Thymus (tissue), 11 donors: ENCODE measurements around the gene WDR37. TPM values are rescaled to one million over a fixed set of nuclear protein-coding genes. Genes with fewer than 3 reads are reported as not detected.

ENCODE experiments used
- DNase-seq, 9 donors: peaks; one replicate each; pipeline ENCODE4 v3.0.0-alpha.2; 2013; ENCODE audit warnings: low spot score in 9 of 9, low read depth in 6 of 9, missing footprints in 1 of 9
- H3K27ac ChIP-seq, 2 donors: one replicate each; pipeline ENCODE4 v1.5.1; 2013; ENCODE audit warnings: control low read depth in 1 of 2, low read depth in 1 of 2, low read length in 1 of 2, mild to moderate bottlenecking in 1 of 2, moderate library complexity in 1 of 2
- H3K27me3 ChIP-seq, 2 donors: one replicate each; pipeline ENCODE4 v1.5.1; 2013; ENCODE audit warnings: low read length in 1 of 2; ENCODE audit not compliant: control insufficient read depth in 2 of 2, insufficient read depth in 1 of 2
- H3K36me3 ChIP-seq, 2 donors: one replicate each; pipeline ENCODE4 v1.5.1; 2013; ENCODE audit warnings: low read length in 1 of 2, mild to moderate bottlenecking in 1 of 2, moderate library complexity in 1 of 2; ENCODE audit not compliant: control insufficient read depth in 2 of 2, insufficient read depth in 2 of 2
- H3K4me1 ChIP-seq, 2 donors: one replicate each; pipeline ENCODE4 v1.5.1; 2013; ENCODE audit warnings: low read length in 2 of 2; ENCODE audit not compliant: control insufficient read depth in 2 of 2, insufficient read depth in 2 of 2
- H3K4me3 ChIP-seq, 2 donors: one replicate each; pipeline ENCODE4 v1.5.1; 2013; ENCODE audit warnings: low read length in 2 of 2, control low read depth in 1 of 2, mild to moderate bottlenecking in 1 of 2
- H3K9me3 ChIP-seq, 2 donors: one replicate each; pipeline ENCODE4 v1.5.1; 2013; ENCODE audit warnings: low read length in 1 of 2, mild to moderate bottlenecking in 1 of 2; ENCODE audit not compliant: control insufficient read depth in 2 of 2, insufficient read depth in 1 of 2
- WGBS: extraction: QIAGEN DNeasy Blood & Tissue Kit; methylation state at CpG from one replicate; pipeline ENCODE4 v1.1.7; 2013; 5-methylcytosine and 5-hydroxymethylcytosine counted together
- polyA plus RNA-seq: library from polyadenylated mRNA; stranded (reverse); fragments of 200-250 nt; gene quantifications from one replicate; pipeline ENCODE4 v1.2.3, GENCODE V29; 2013
- total RNA-seq: library from RNA; stranded (reverse); fragments of 120-200 nt; gene quantifications from one replicate; pipeline ENCODE4 v1.2.4, GENCODE V29; 2013
- donor health status: healthy.

WDR37 gene
- total and polyA plus RNA-seq, 2 donors: 8.5 to 14.0 TPM

DNA sequence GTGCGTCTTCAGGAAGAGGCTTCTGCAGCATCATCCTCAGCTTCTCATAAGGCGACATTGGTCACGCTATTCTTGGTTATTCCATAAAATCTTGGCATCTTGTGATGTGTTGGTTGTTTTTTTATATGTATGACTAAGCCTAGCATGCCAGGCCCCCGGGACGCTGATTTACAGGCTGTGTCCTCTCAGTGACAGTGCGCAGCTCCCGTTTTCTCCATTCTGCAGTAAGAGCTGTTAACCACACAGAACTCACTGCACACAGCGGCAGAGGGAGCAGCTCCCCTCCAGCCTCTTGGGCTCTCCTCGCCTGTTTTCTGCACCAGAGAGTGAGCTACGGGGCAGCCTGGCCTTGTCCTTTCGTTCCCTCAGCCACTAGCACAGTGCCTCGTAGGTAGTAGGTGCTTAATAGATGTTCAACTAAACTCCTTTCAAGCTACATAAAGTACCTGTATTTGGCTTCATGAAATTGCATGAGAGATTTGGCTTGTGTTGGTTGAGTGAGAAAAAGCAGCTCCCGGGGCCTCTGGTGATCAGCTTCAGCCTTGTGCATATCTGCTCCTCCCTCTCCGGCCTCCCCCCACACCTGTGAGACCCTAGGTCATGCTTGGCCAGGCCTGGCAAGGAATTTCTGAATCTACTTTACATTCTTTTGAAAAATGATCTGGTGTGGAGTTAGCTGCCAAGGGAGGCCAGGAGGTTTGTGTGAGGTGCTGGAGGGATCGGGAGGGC, 116.2 kb downstream of the WDR37 start:
- 89% methylated on average over 15 of the region's 15 CpGs for WGBS
- H3K36me3 ChIP-seq: no peaks in the 10 kb centered on the region
- no peaks in the 10 kb centered on the region for H3K4me1 ChIP-seq
- no peak overlapping the region for H3K27ac ChIP-seq
- H3K27me3 ChIP-seq: no peaks in the 10 kb centered on the region
- no peak for DNase-seq
- H3K9me3 ChIP-seq: no peaks in the 10 kb centered on the region
- no peak overlapping the region for H3K4me3 ChIP-seq

DNA sequence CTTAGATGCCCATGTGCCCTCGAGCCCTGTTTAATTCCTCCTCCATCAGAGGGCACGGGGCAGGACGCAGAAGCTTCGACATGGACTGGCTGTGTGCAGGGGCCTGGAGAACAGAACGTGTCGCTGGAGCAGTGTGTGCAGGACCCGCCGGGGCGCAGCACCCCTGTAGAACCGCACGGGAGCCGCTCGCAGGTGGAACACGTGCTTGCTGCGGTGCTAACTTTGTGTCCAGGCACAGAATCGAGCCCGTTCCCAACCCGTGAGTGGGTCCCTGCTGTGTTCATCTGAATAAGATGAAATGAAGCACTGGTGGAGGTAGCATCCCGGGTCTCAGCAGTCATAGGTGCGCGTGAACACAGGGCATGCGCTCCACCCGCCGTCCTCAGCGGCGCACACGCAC, 116.9 kb downstream of the WDR37 start:
- Histone ChIP-seq H3K27me3 (no peaks in the 10 kb centered on the region), H3K9me3 (no peaks in the 10 kb centered on the region), H3K27ac (no peak overlapping the region), H3K36me3 (no peaks in the 10 kb centered on the region), H3K4me3 (no peak overlapping the region), H3K4me1 (no peaks in the 10 kb centered on the region)
- no peak for DNase-seq
- WGBS: 95% methylated on average over 27 of the region's 27 CpGs

DNA sequence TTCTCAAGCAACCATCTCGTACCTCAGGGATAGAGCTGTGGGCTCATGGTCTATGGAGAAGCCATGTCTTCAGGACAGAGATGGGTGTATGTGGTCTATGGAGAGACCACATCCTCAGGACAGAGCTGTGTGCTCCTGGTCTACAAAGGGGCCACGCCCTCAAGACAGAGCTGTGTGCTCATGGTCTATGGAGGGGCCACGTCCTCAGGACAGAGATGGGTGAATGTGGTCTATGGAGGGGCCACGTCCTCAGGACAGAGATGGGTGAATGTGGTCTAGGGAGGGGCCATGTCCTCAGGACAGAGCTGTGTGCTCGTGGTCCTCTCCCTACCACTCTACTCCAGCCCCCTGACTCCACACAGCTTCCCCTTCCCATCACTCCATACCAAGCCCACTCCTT, 117.8 kb downstream of the WDR37 start:
- H3K27ac ChIP-seq: no peak overlapping the region
- H3K36me3 ChIP-seq: no peaks in the 10 kb centered on the region
- DNase-seq: no peak
- H3K4me1 ChIP-seq: no peaks in the 10 kb centered on the region
- H3K27me3 ChIP-seq: peaks cover 0 to 2% of the 10 kb centered on the region in 2 donors
- 90% methylated on average over 5 of the region's 5 CpGs for WGBS
- H3K4me3 ChIP-seq: no peak overlapping the region
- H3K9me3 ChIP-seq: no peaks in the 10 kb centered on the region

DNA sequence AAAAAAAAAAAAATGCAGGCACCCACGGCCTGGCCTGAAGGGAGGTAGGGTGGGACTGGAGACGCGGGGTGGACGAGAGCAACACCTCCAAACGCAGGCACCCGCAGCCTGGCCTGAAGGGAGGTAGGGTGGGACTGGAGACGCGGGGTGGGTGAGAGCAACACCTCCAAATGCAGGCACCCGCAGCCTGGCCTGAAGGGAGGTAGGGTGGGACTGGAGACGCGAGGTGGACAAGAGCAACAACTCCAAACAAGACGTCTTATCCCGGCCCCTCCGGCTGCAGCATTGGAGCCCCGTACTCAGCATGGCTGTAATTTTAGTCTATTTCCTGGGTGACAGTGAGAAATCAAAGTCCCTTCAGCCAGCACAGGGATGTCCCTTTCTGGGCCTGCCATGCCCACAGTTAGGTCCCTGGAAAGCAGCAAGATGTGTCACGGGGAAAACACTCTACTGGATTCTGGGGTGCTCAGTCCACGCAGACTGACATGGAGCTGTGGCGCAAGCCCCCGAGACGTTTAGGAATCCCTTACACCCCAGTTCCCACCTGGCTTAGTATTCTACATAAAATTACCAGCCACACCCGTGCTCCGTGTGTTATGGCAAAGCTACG, 119.9 kb downstream of the WDR37 start:
- Histone ChIP-seq H3K9me3 (no peaks in the 10 kb centered on the region), H3K27ac (no peak overlapping the region), H3K4me3 (no peak overlapping the region), H3K4me1 (no peaks in the 10 kb centered on the region), H3K36me3 (no peaks in the 10 kb centered on the region), H3K27me3 (peaks cover 0 to 2% of the 10 kb centered on the region in 2 donors)
- no peak for DNase-seq
- 93% methylated on average over 23 of the region's 23 CpGs for WGBS

DNA sequence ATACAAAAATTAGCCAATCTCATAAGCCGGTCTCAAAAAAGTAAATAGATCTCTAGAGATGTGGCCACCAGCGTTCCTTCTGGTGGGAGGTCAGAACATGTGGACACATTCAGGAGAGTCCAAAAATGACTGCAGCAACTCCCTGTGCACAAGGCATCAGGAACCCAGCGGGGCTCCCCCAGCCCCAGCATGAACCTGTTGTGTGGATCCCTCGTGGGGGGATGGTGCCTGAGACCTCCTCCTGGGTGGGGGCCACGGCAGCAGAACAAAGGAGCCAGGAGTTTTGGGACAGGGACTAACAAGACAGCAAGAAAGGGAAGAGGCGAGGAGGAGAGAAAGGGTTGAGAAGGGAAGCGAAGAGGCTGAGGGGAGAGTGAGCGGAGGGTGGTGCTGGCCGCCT, 121.8 kb downstream of the WDR37 start:
- WGBS: 93% methylated on average over 9 of the region's 9 CpGs
- H3K36me3 ChIP-seq: no peaks in the 10 kb centered on the region
- no peak for DNase-seq

DNA sequence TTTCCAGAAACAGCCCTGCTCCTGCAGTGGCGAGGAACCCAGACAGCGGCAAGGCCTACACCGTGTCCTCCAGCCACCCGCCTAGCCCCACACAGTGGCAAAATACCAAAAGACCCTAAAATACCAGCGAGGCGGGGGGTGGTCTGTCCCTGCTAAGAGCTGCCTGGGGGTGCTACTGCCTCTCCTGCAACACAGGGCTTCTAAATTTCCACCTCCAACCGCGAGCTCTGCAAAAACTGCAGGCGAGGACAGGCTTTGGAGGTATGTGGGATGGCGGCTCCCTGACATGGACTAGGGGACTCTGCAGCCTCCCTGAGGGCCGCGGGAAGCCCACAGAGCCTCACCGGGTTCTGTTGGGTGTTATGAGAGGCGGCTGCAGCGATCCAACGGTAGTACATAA, 122.3 kb downstream of the WDR37 start:
- Histone ChIP-seq H3K4me3 (no peak overlapping the region), H3K36me3 (no peaks in the 10 kb centered on the region), H3K4me1 (no peaks in the 10 kb centered on the region), H3K27ac (no peak overlapping the region), H3K27me3 (peaks cover 0 to 2% of the 10 kb centered on the region in 2 donors), H3K9me3 (no peaks in the 10 kb centered on the region)
- 92% methylated on average over 16 of the region's 16 CpGs for WGBS
- DNase-seq: no peak

More for the DNA sequence above, 121.8 kb downstream of the WDR37 start:
- Histone ChIP-seq H3K4me3 (no peak overlapping the region), H3K27ac (no peak overlapping the region), H3K9me3 (no peaks in the 10 kb centered on the region), H3K4me1 (no peaks in the 10 kb centered on the region), H3K27me3 (peaks cover 0 to 2% of the 10 kb centered on the region in 2 donors)

DNA sequence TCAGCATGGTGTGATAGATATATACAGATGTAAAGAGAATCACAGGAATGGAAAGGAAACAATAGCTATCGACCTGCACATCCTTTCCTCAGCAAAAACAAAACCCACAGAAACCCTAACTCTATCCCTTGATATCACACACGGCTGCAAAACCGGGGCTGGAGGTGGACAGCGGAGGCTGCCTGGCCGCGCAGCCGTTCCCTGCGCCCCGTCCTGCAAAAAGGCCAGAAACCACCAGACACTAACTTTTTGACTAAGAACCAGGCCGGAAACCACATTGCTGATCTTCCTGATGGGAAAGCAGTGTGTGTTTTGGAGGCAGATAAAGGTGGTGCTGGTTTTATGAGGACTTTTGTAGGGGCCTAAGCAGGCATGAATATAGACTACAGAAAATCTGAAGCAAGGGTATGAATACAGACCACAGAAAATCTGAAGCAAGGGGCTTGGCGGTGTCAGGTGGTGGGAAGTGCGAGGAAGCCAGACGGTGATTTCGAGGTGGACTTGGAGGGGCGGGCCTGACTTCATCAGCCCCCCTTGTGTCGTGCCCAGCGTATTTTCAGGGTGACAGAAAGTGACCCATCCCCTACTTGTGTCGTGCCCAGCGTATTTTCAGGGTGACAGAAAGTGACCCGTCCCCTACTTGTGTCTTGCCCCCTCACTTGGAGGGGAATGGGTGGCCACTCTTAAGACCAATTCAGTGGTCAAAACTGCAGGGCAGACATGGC, 123.3 kb downstream of the WDR37 start:
- Histone ChIP-seq H3K4me3 (no peak overlapping the region), H3K36me3 (no peaks in the 10 kb centered on the region), H3K4me1 (no peaks in the 10 kb centered on the region), H3K27me3 (peaks cover 0 to 3% of the 10 kb centered on the region in 2 donors), H3K9me3 (no peaks in the 10 kb centered on the region), H3K27ac (no peak overlapping the region)
- WGBS: 89% methylated on average over 20 of the region's 20 CpGs
- DNase-seq: no peak

DNA sequence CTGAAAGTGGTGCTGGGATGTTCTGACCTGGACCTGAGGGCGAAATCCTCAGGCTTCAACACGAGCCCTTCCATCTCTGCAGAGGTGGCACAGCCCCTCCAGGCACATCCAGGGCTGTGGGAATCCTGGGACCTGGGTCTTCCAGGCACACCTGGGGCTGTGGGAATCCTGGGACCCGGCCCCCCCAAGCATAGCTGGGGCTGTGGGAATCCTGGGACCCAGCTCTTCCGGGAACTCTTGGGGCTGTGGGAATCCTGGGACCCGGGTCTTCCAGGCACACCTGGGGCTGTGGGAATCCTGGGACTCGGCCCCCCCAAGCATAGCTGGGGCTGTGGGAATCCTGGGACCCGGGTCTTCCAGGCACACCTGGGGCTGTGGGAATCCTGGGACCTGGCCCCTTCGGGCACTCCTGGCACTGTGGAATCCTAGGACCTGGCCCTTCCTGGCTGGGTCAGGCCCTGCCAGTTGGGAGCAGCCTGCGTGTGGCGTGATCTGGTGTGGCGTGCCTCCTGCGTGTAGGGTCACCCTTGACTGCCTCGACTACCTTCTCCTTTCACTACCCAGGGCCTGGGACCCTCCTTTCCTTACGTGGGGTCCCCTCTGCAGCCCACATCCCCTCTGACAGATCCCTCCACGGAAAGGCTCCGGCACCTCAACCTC, 124.0 kb downstream of the WDR37 start:
- no peak overlapping the region for H3K4me3 ChIP-seq
- no peaks in the 10 kb centered on the region for H3K36me3 ChIP-seq
- H3K4me1 ChIP-seq: no peaks in the 10 kb centered on the region
- 91% methylated on average over 16 of the region's 16 CpGs for WGBS
- H3K9me3 ChIP-seq: no peaks in the 10 kb centered on the region
- peaks cover 0 to 4% of the 10 kb centered on the region in 2 donors for H3K27me3 ChIP-seq
- H3K27ac ChIP-seq: no peak overlapping the region
- no peak for DNase-seq

DNA sequence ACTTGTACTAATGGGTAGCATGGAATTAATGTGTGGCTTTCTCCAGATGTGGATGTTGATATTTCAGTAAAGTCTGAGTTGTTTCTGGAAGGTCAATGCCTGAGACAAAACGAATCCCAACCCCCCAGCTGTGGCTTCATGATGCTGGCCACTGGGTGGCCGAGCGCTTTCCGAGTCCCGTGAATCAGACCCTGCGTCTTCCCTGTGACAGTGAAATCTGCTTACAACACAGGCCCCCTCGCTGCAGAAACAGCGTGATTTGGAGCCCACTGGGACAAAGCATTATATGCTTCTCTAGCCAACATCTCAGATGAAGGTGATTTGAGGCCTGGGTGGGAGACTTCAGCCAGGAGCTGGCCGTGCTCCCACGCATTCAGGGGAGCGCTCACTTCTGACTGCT, 124.7 kb downstream of the WDR37 start:
- 89% methylated on average over 11 of the region's 11 CpGs for WGBS
- Histone ChIP-seq H3K36me3 (no peaks in the 10 kb centered on the region), H3K4me1 (no peaks in the 10 kb centered on the region), H3K27me3 (peaks cover 0 to 4% of the 10 kb centered on the region in 2 donors), H3K4me3 (no peak overlapping the region), H3K27ac (no peak overlapping the region), H3K9me3 (no peaks in the 10 kb centered on the region)
- DNase-seq: no peak
